HEK293 (cell line): ENCODE results near the gene SLC22A17.

ENCODE experiments used
- CTCF ChIA-PET: fragments of 350-600 bp; formaldehyde crosslinking; extraction: SDS; loops from one replicate; lab custom pipeline; 2021; ENCODE audit warnings: antibody characterized with exemption; lab: Yijun Ruan, JAX
- POLR2A ChIA-PET: fragments of 300-600 bp; formaldehyde crosslinking; extraction: SDS; loops from one replicate; lab custom pipeline; 2020; ENCODE audit warnings: antibody characterized with exemption, inconsistent platforms; lab: Yijun Ruan, JAX
- H3K27ac ChIP-seq: fragments of 200-500 bp; sonication (Bioruptor generic); 2 replicates; pipeline ENCODE4 v1.5.1; 2014; ENCODE audit warnings: low read depth, low read length, control low read depth, inconsistent platforms; ENCODE audit errors: extremely low read depth
- H3K36me3 ChIP-seq, 2 experiments: fragments of 200-500 bp in 1 of 2; sonication (Bioruptor generic) in 1 of 2; 1 replicate in 1 of 2; 2 replicates in 1 of 2; pipeline ENCODE4 v1.5.1; 2014 to 2017; ENCODE audit warnings: inconsistent platforms in 2 of 2, low read length in 2 of 2; ENCODE audit not compliant: control insufficient read depth in 2 of 2, insufficient read depth in 1 of 2
- H3K4me1 ChIP-seq: fragments of 200-500 bp; sonication (Bioruptor generic); 2 replicates; pipeline ENCODE4 v1.5.1; 2014; ENCODE audit warnings: mild to moderate bottlenecking, low read length, inconsistent platforms; ENCODE audit not compliant: control insufficient read depth, insufficient read depth
- H3K4me3 ChIP-seq: 2 replicates; pipeline ENCODE4 v1.5.1; 2011; ENCODE audit warnings: low read depth, mild to moderate bottlenecking, control low read depth, low read length, moderate library complexity
- H3K9me3 ChIP-seq: fragments of 200-500 bp; sonication (Bioruptor generic); 2 replicates; pipeline ENCODE4 v1.5.1; 2014; ENCODE audit warnings: low read depth, low read length, inconsistent platforms; ENCODE audit not compliant: control insufficient read depth, insufficient read depth
- BCL11B ChIP-seq: fragments of 450-650 bp; formaldehyde crosslinking; IDR thresholded peaks from 2 replicates; pipeline ENCODE4 v1.5.1; 2016; ENCODE audit warnings: low read depth, missing biosample characterization, missing genetic modification characterization
- HOXA7 ChIP-seq: sonication (generic); formaldehyde crosslinking; IDR thresholded peaks from 2 replicates; pipeline ENCODE4 v1.8.1; 2022; ENCODE audit warnings: missing genetic modification reagents, borderline replicate concordance
- IKZF3 ChIP-seq: fragments of 450-650 bp; IDR thresholded peaks from 2 replicates; pipeline ENCODE4 v1.5.0; 2018; ENCODE audit warnings: missing biosample characterization, mild to moderate bottlenecking, missing genetic modification characterization, moderate library complexity
- OVOL3 ChIP-seq: fragments of 450-650 bp; formaldehyde crosslinking; IDR thresholded peaks from 2 replicates; pipeline ENCODE4 v1.5.1; 2016; ENCODE audit warnings: missing biosample characterization, missing genetic modification characterization
- ZBTB17 ChIP-seq: fragments of 450-650 bp; formaldehyde crosslinking; IDR thresholded peaks from 2 replicates; pipeline ENCODE4 v1.5.1; 2016; ENCODE audit warnings: missing biosample characterization, missing genetic modification characterization
- ZNF132 ChIP-seq: fragments of 450-650 bp; formaldehyde crosslinking; IDR thresholded peaks from 2 replicates; pipeline ENCODE4 v1.5.1; 2017; ENCODE audit warnings: missing biosample characterization, missing genetic modification characterization, borderline replicate concordance
- ZNF155 ChIP-seq: fragments of 450-650 bp; formaldehyde crosslinking; IDR thresholded peaks from 2 replicates; pipeline ENCODE4 v1.5.1; 2016; ENCODE audit warnings: missing biosample characterization, missing genetic modification characterization
- ZNF19 ChIP-seq: fragments of 450-650 bp; formaldehyde crosslinking; IDR thresholded peaks from 2 replicates; pipeline ENCODE4; 2016; ENCODE audit warnings: missing biosample characterization, missing genetic modification characterization, low read depth
- ZNF292 ChIP-seq: fragments of 450-650 bp; formaldehyde crosslinking; IDR thresholded peaks from 2 replicates; pipeline ENCODE4 v1.5.1; 2016; ENCODE audit warnings: low read depth, missing biosample characterization, missing genetic modification characterization, borderline replicate concordance
- ZNF341 ChIP-seq: fragments of 450-650 bp; formaldehyde crosslinking; IDR thresholded peaks from 2 replicates; pipeline ENCODE4; 2016; ENCODE audit warnings: low read depth, missing biosample characterization, missing genetic modification characterization
- ZNF416 ChIP-seq: fragments of 450-650 bp; formaldehyde crosslinking; IDR thresholded peaks from 2 replicates; pipeline ENCODE4 v1.5.1; 2016; ENCODE audit warnings: missing biosample characterization, missing genetic modification characterization
- ZNF549 ChIP-seq: fragments of 450-650 bp; IDR thresholded peaks from 2 replicates; pipeline ENCODE4 v1.5.1; 2018; ENCODE audit warnings: missing biosample characterization, missing genetic modification characterization, mild to moderate bottlenecking, inconsistent platforms, moderate library complexity
- ZNF555 ChIP-seq: fragments of 450-650 bp; formaldehyde crosslinking; conservative IDR thresholded peaks from 2 replicates; pipeline ENCODE4 v1.5.1; 2017; ENCODE audit warnings: missing biosample characterization, mild to moderate bottlenecking, missing genetic modification characterization, inconsistent platforms
- ZNF558 ChIP-seq: fragments of 450-650 bp; formaldehyde crosslinking; IDR thresholded peaks from 2 replicates; pipeline ENCODE4 v1.5.1; 2016; ENCODE audit warnings: missing biosample characterization, missing genetic modification characterization
- ZNF560 ChIP-seq: fragments of 450-650 bp; formaldehyde crosslinking; IDR thresholded peaks from 2 replicates; pipeline ENCODE4 v1.5.1; 2017; ENCODE audit warnings: missing biosample characterization, missing genetic modification characterization, borderline replicate concordance
- ZNF623 ChIP-seq: fragments of 450-650 bp; formaldehyde crosslinking; IDR thresholded peaks from 2 replicates; pipeline ENCODE4 v1.5.1; 2016; ENCODE audit warnings: missing biosample characterization, missing genetic modification characterization
- ZNF660 ChIP-seq: fragments of 450-650 bp; IDR thresholded peaks from 2 replicates; pipeline ENCODE4 v1.5.1; 2018; ENCODE audit warnings: missing biosample characterization, mild to moderate bottlenecking, missing genetic modification characterization
- ZNF837 ChIP-seq: fragments of 450-650 bp; formaldehyde crosslinking; IDR thresholded peaks from 2 replicates; pipeline ENCODE4 v1.5.1; 2016; ENCODE audit warnings: missing biosample characterization, missing genetic modification characterization
- ZSCAN23 ChIP-seq: fragments of 450-650 bp; formaldehyde crosslinking; IDR thresholded peaks from 2 replicates; pipeline ENCODE4 v1.5.1; 2016; ENCODE audit warnings: missing biosample characterization, missing genetic modification characterization
- ZSCAN30 ChIP-seq: fragments of 450-650 bp; IDR thresholded peaks from 2 replicates; pipeline ENCODE4 v1.5.1; 2018; ENCODE audit warnings: missing biosample characterization, mild to moderate bottlenecking, missing genetic modification characterization, moderate library complexity
- TF ChIP-seq, protein P1 (sequence below): fragments of 450-650 bp; formaldehyde crosslinking; conservative IDR thresholded peaks from 2 replicates; pipeline ENCODE4 v1.5.1; 2016; ENCODE audit warnings: low read depth, missing biosample characterization, missing genetic modification characterization
- TF ChIP-seq, protein P2 (sequence below): fragments of 450-650 bp; formaldehyde crosslinking; IDR thresholded peaks from 2 replicates; pipeline ENCODE4 v1.5.1; 2017; ENCODE audit warnings: missing biosample characterization, missing genetic modification characterization
- TF ChIP-seq, protein P3 (sequence below): fragments of 450-650 bp; formaldehyde crosslinking; IDR thresholded peaks from 2 replicates; pipeline ENCODE4 v1.5.1; 2016; ENCODE audit warnings: missing biosample characterization, missing genetic modification characterization, low read depth
- TF ChIP-seq, protein P4 (sequence below): fragments of 450-650 bp; formaldehyde crosslinking; IDR thresholded peaks from 2 replicates; pipeline ENCODE4 v1.5.1; 2016; ENCODE audit warnings: missing biosample characterization, missing genetic modification characterization
- TF ChIP-seq, protein P5 (sequence below): fragments of 450-650 bp; formaldehyde crosslinking; IDR thresholded peaks from 2 replicates; pipeline ENCODE4 v1.5.1; 2017; ENCODE audit warnings: missing biosample characterization, missing genetic modification characterization

SLC22A17 gene

DNA sequence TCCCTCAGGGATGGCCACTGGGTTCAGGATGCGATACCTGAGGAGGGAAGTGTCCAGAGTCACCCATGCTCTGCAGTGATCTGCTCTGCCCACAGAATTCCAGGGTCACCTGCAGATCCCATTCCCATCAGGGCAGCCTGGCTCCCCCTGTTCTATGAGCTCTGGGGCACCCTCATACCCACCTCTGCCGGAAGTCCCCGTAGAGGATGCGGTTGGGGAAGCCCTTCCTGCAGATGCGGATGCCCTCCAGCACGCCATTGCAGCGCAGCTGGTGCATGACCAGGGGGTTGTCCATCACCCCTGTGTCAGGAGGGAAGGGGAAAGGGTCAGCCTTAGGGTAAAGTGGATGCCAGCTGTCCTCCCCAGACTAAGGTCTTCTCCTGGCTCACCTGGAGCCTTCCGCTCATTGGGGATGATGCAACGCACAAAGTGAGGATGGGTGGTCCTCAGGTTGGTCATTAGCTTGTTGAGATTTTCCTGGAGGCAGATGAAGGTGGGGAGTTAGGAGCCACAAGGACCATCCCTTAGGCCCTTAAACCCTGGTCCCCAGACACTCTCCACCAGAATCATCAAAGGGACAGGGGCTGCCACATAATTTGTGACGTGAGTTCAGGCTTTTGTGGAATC is 44.2 kb upstream of the SLC22A17 start:
- Histone ChIP-seq H3K4me1 (no peaks in the 10 kb centered on the region), H3K27ac (no peak overlapping the region), H3K36me3 (no peaks in the 10 kb centered on the region)
- TF ChIP-seq, protein P1, sequence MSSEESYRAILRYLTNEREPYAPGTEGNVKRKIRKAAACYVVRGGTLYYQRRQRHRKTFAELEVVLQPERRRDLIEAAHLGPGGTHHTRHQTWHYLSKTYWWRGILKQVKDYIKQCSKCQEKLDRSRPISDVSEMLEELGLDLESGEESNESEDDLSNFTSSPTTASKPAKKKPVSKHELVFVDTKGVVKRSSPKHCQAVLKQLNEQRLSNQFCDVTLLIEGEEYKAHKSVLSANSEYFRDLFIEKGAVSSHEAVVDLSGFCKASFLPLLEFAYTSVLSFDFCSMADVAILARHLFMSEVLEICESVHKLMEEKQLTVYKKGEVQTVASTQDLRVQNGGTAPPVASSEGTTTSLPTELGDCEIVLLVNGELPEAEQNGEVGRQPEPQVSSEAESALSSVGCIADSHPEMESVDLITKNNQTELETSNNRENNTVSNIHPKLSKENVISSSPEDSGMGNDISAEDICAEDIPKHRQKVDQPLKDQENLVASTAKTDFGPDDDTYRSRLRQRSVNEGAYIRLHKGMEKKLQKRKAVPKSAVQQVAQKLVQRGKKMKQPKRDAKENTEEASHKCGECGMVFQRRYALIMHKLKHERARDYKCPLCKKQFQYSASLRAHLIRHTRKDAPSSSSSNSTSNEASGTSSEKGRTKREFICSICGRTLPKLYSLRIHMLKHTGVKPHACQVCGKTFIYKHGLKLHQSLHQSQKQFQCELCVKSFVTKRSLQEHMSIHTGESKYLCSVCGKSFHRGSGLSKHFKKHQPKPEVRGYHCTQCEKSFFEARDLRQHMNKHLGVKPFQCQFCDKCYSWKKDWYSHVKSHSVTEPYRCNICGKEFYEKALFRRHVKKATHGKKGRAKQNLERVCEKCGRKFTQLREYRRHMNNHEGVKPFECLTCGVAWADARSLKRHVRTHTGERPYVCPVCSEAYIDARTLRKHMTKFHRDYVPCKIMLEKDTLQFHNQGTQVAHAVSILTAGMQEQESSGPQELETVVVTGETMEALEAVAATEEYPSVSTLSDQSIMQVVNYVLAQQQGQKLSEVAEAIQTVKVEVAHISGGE: no peak
- TF ChIP-seq ZNF292 (tag by site-specific recombination) (no peak), ZNF19 (tag by site-specific recombination) (no peak), IKZF3 (tag by site-specific recombination) (no peak), ZNF549 (tag by site-specific recombination) (no peak), ZNF660 (tag by site-specific recombination) (no peak), OVOL3 (tag by site-specific recombination) (no peak), ZNF837 (tag by site-specific recombination) (no peak), ZNF416 (tag by site-specific recombination) (no peak), ZNF155 (tag by site-specific recombination) (no peak), ZNF623 (tag by site-specific recombination) (no peak), ZSCAN30 (no peak), BCL11B (tag by site-specific recombination) (no peak), ZNF132 (tag by site-specific recombination) (no peak), ZNF341 (tag by site-specific recombination) (no peak), ZNF555 (tag by site-specific recombination) (no peak), HOXA7 (CRISPR knock-in tag) (no peak)
- TF ChIP-seq, protein P2, sequence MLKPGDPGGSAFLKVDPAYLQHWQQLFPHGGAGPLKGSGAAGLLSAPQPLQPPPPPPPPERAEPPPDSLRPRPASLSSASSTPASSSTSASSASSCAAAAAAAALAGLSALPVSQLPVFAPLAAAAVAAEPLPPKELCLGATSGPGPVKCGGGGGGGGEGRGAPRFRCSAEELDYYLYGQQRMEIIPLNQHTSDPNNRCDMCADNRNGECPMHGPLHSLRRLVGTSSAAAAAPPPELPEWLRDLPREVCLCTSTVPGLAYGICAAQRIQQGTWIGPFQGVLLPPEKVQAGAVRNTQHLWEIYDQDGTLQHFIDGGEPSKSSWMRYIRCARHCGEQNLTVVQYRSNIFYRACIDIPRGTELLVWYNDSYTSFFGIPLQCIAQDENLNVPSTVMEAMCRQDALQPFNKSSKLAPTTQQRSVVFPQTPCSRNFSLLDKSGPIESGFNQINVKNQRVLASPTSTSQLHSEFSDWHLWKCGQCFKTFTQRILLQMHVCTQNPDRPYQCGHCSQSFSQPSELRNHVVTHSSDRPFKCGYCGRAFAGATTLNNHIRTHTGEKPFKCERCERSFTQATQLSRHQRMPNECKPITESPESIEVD (tag by site-specific recombination): no peak
- TF ChIP-seq, all 188 proteins: peak for 0
- CTCF ChIA-PET: interaction anchor here (0.5 kb wide), 1 partner anchor 211 kb away, joined by 4 read pairs; no protein-coding TSS in a partner anchor
- Histone ChIP-seq H3K4me3 (no peak overlapping the region), H3K9me3 (no peaks in the 10 kb centered on the region)
- POLR2A ChIA-PET: no interaction called here

DNA sequence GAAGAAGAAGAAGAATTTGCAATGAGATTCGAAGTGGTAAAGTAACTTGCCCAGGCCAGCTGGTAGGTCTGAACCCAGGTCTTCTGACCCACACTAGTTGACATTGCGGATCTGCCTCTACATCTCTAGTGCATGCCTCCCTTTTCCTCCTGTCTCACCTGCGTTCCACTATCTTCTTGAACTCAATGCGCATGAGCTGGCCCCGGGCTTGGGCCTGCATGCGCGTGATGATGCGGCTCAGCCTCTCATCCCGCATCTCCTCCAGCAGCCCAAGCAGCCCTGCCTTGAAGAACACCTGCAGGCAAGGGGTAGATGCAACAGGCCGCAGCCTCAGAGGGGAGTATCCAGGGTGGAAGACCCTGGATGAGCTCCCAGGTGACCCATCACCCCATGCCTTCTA is 43.4 kb upstream of the SLC22A17 start:
- ChIA-PET CTCF (interaction anchor here (0.5 to 0.8 kb wide), 2 partner anchors 30 to 172 kb away, joined by 3 to 5 read pairs; no protein-coding TSS in a partner anchor), POLR2A (no interaction called here)
- Histone ChIP-seq H3K27ac (no peak overlapping the region), H3K4me3 (no peak overlapping the region), H3K36me3 (no peaks in the 10 kb centered on the region), H3K4me1 (no peaks in the 10 kb centered on the region), H3K9me3 (no peaks in the 10 kb centered on the region)
- TF ChIP-seq ZNF560 (tag by site-specific recombination) (no peak), ZNF416 (tag by site-specific recombination) (no peak), ZSCAN23 (no peak), ZBTB17 (tag by site-specific recombination) (no peak), ZNF558 (tag by site-specific recombination) (no peak), OVOL3 (tag by site-specific recombination) (no peak)
- TF ChIP-seq, protein P3, sequence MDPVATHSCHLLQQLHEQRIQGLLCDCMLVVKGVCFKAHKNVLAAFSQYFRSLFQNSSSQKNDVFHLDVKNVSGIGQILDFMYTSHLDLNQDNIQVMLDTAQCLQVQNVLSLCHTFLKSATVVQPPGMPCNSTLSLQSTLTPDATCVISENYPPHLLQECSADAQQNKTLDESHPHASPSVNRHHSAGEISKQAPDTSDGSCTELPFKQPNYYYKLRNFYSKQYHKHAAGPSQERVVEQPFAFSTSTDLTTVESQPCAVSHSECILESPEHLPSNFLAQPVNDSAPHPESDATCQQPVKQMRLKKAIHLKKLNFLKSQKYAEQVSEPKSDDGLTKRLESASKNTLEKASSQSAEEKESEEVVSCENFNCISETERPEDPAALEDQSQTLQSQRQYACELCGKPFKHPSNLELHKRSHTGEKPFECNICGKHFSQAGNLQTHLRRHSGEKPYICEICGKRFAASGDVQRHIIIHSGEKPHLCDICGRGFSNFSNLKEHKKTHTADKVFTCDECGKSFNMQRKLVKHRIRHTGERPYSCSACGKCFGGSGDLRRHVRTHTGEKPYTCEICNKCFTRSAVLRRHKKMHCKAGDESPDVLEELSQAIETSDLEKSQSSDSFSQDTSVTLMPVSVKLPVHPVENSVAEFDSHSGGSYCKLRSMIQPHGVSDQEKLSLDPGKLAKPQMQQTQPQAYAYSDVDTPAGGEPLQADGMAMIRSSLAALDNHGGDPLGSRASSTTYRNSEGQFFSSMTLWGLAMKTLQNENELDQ (tag by site-specific recombination): no peak
- TF ChIP-seq, protein P4, sequence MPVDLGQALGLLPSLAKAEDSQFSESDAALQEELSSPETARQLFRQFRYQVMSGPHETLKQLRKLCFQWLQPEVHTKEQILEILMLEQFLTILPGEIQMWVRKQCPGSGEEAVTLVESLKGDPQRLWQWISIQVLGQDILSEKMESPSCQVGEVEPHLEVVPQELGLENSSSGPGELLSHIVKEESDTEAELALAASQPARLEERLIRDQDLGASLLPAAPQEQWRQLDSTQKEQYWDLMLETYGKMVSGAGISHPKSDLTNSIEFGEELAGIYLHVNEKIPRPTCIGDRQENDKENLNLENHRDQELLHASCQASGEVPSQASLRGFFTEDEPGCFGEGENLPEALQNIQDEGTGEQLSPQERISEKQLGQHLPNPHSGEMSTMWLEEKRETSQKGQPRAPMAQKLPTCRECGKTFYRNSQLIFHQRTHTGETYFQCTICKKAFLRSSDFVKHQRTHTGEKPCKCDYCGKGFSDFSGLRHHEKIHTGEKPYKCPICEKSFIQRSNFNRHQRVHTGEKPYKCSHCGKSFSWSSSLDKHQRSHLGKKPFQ (tag by site-specific recombination): no peak
- TF ChIP-seq, protein P5, sequence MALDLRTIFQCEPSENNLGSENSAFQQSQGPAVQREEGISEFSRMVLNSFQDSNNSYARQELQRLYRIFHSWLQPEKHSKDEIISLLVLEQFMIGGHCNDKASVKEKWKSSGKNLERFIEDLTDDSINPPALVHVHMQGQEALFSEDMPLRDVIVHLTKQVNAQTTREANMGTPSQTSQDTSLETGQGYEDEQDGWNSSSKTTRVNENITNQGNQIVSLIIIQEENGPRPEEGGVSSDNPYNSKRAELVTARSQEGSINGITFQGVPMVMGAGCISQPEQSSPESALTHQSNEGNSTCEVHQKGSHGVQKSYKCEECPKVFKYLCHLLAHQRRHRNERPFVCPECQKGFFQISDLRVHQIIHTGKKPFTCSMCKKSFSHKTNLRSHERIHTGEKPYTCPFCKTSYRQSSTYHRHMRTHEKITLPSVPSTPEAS: no peak
